HG03064 (cell line): Measurements from ENCODE around the gene MTSS2.

ENCODE experiments used
- ATAC-seq: cut with Tn5 transposase; IDR thresholded peaks from one replicate; pipeline ENCODE4 v1.9.1; 2021; ENCODE audit warnings: low read depth; ENCODE audit not compliant: unreplicated experiment

MTSS2 gene

DNA sequence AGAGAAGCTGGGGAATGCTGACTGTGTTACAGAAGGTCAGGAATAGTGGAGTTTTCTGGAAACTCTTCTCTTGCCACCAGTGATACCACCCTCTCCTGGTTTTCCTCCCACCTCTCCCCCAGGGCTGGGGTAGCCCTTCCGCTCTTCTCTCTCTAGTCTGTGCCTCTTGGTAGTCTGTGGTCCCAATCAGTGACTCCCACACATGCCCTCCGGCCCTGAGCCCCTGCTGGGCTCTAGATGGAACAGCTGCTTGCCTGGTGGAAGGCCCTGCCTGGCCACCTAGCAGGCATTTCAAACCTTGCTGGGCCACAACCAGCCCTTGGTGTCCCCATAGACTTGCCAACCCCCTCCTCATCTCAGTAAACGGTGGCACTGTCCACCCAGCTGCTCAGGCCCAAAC is 15.2 kb upstream of the MTSS2 start:
- ATAC-seq = no peak

DNA sequence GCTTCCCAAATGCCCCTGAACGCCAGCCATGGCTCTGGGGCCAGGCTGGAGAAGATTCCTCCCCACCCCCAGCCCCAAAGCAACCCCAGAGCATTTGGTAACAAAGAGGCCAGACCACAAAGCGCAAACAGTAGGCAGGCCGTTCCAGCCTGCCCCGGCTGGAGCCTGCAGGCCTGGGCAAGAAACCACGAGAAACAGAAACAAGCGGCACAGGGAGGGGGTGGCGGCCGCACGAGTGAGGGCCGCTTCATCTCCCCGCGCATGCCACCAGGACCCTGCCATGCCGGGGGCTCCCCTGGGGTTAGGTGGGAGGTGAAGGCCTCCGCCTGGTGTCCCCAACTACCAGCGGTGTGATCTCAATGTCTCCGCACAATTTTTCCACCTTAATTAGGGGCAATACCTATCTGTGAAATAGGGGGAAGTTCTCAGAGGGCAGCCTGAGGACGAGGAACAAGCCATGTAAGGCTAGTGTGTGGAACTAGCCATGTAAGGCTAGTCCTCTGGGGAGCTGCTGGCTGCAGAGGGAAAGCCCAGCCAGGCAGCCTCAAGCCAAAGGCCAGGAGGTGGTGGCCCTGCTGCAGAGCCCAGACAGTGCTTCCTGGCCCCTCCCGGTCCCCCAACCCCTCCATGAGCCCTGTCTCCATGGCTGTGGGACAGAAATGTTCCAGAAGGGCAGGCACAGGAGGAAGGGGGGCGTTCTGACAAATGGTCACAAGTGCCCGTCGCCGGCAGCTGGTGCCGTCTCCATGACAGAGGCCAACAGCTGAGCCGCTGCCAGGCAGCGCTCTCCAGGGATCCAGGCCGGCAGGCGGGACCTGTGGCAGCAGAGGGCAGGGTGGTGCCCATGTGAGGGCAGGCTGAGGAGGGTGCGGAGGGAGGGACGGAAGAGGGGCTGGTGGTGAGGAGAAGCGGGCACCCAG is 14.5 kb upstream of the MTSS2 start:
- ATAC-seq = no peak

DNA sequence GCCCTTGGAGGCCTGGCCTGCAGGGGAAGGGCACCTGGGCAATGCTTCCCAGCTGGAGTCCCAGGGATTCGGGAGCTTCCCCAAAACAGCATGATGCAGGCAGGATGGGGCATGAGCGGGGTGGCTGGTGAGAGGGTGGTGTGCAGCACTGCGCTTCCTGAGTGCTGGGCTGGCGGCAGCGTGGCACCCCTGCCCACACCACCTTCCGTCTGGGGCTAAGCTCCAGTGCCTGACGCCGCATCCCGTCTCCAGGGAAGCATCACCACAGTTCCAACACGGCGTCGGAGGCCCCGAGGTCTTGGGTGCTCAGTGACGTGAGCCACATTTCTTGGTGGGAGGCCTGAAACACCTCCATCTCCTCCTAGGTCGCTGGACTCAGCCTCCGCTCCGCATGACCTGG is 13.8 kb upstream of the MTSS2 start:
- no peak for ATAC-seq

DNA sequence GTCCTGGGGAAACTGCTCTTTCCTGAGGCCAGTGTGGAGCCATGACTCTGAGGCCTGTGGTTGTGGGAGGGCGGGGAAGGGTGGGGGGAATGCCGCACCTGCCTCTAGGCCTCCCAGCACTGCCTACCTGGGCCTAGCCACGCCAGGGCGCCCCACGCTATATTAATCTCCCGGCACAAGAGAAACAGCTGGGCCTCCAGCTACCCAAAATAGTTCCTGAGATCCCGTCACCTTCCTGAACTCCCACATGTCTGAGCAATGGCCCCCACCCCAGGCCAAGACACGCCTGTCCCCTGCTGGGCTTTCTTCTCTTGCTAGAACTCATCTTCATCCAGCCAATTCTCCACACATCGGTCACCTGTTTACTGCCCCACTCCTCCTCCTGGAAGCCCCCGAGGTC is 13.0 kb upstream of the MTSS2 start:
- ATAC-seq = no peak

DNA sequence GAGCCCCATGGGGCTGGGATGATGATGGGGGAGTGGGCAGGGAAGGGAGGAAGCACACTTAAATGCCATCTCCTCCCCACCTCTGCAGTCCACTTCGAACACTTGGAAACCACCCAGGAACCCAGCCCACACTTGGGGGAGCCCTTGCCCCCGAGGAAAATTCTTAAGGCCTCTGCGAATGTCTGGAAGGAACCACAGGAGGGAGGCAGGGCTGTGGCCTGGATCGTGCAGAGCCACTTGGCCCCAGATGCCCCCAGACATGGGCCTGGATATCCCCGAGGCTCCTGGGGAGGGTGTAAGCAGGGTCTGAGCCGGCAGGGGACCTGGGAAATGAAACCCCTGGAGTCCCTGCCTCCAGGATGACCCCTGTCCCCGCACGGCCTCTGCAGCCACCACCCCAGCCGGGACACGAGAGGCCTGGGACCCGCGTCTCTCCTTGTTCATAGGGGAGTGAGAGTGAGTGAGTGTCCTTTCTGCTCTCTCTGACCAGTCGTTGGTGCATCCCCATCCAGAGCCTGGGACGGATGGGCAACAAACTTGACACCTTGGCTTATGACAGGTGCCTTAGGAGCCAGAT is 11.8 kb upstream of the MTSS2 start:
- ATAC-seq = no peak

DNA sequence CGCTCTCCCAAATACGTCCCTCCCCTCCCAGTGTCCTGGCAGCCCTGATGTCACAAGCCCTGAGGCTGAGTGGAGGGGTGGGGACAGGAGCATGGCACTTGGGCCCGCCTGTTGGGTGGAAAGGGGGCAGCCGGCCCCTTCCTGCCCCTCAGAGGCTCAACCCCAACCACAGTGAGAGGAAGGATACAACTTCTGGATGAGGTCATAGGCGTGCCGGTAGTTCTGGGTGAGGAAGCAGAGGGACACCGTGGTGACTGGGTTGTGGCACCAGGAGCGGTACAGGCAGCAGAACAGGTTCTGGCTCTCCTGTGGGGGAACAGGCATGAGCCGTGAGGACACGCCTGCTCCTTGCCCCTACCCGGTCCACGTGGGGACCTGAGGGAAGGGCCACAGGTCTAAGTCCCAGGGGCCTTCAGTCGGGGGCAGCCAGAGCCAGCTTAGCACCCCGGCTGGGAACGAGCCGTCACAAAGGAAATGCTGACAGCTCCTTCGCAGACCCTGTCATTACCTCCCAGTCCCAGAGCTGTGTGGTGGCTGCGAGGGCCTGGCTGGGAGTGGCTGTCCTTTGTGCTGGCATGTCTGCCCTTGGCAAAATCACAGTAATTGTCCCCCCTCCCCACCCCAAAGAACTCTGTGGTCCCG is 11.2 kb upstream of the MTSS2 start:
- no peak for ATAC-seq

DNA sequence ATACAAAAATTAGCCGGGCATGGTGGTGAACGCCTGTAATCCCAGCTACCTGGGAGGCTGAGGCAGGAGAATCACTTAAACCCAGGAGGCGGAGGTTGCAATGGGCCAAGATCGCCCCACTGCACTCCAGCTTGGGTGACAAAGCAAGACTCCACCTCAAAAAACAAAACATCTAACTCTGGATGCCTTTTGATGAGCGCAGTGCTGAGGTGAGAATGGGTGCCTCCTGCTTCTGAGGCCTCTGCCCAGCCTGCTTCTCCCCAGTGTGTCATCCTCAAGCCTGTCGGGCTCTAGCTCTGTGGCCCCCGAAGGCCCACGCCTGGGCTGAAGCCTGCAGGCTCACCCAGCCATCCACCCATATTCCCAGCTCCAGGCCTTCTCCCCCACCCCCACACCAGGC is 10.5 kb upstream of the MTSS2 start:
- no peak for ATAC-seq

DNA sequence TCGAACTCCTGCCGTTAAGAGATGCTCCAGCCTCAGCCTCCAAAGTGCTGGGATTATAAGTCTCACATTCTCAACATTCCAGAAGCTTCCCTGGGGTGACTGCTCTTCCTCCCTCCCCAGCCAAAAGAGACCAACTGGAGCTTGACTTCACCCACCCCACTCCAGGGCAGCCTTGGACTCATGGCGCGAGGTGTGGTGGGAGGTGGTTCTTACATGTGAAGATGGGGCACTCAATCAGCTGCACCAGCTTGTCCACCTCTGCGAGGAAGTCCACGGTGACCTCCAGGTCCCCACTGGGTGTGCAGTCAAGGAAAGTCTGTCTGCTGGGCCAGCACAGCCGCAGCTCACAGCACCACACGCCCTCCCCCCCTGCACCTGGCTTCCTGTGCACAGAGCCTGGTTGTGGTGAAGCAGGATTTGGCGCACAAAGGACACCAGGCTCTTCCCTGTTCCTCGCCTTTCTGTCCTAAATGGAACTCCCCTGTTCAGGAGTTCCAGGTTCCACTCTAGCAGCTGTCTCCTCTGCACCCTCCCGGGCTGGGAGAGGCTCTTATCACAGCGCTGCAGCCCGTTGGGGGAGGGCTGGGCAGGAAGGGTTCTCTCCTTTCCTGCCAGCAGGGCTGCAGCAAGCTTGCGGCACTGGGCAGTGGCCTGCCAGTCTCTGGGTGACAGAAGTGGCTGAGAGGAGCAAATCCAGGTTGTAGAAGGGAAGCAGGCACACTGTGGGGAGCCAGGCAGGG is 9.6 kb upstream of the MTSS2 start:
- no peak for ATAC-seq

DNA sequence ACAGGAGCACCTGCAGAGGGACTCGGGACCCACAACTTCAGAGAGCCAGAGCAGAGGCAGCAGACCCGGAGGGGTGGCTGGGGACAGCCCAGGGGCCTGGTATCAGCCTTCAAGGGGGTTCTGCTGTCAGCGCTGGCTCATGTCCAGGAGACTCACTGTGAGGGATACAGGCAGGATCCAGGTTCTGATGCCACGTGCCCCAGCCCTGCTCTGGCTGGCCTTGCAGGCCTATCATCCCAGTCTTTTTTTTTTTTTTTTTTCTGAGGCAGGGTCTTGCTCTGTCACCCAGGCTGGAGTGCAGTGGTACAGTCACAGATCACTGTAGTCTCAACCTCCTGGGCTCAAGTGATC is 9.0 kb upstream of the MTSS2 start:
- no peak for ATAC-seq

DNA sequence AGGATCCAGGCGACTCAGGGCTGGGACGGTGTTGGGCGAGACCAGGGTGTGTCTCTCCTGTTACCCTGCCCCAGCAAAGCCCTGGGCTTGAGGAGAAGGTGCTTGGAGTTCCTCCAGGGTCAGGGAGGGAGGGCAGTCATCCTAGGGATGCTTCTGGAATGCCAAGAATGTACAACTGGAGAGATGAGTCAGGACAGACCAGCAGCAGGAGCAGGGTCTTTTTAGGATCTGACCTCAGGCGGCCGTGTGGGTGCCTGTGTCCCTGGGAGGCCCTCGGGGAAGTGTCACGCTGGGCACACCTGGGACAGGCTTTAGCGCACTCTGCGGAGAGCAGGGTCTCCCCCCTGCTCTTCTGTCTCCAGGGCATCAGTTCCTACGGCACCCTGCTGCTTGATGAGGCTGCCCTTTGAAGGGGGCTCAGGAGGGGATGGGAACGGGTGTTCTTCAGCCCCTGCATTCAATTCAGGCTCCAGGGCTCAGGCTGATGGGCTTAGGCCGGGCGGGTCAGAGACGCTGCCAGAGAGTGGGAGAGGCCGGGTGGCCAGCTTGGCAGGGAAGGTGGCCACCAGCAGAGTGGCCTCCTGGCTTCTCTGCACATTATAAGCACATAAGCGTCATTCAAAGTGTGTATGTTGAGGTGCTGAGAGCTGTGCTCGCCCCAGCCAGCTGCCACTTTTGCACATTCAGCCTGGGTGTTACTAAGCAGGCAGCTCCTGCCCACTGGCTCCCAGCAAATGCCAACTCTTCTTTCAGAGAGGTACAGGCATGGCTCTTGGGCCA is 8.4 kb upstream of the MTSS2 start:
- ATAC-seq = no peak

DNA sequence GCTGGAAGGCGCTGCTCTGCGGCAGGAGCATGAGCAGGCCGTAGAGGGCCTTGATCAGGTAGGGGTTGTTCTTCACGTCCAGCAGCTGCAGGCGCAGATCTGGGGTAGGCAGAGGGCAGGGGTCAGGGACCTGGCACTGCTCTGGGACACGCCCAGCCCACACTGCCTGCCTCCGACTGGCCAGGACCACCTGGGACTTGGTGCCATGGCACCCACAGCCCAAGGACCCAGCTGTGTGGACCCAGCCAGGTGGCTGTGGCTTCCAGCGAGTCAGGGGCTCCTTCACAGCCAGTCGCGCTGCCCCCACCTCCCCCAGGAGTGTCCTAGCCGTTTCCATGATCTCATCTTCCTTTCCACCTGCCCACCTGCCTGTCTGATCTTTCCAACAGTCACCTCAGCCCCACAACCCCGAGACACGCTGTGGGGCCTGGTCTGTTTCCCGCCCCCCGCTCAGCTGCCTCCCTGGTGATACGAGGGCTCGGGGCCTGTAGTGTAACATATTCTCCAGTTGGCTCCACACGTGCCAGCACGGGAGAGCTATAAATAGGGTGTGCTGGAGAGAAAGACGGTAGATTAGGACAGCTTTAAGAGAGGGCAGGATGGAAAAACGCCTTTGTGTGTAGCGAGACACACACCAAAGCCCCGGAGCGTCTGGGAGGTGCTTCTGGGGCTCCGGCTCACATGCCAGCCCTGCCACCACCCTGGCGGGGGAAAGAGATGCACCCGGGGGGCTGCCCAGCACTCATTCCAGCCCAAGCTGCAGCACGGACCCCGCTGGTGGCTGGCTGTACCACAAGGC is 7.2 kb upstream of the MTSS2 start:
- ATAC-seq = no peak

DNA sequence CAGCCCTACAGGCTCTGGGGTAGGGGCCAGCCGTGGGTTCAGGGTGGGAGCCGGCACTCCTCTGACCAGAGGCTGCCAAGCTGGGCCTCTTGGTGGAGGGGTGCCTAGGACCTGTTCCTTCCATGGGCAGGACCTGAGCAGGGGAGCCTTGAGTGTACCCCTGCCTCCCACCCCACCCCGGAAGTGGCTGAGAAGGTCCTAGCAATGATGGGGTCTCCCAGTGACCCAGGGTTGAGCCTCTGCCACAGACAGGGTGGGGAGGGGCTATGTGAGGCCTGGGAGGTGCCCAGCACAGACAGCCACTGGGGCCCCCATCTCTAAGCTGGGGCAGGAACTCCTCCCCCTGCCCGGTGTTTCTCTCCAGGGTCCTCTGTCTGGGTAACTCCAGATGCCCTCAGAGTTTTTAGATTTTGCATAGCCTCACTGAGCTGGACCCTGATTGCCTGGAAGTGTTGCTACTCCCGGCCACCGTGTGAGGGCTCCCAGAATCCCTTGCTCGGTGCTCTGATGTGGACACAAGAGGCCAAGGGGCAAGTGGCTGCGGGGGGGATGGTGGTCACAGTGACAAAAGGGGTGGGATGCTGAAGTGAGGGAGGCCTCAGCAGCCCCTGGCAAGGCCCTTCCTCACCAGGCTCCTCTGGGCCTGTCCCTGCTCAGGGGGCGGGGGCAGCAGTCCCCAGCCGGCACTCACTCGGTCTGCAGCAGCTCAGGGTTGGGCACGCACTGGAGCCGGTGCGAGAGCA is 6.4 kb upstream of the MTSS2 start:
- no peak for ATAC-seq

DNA sequence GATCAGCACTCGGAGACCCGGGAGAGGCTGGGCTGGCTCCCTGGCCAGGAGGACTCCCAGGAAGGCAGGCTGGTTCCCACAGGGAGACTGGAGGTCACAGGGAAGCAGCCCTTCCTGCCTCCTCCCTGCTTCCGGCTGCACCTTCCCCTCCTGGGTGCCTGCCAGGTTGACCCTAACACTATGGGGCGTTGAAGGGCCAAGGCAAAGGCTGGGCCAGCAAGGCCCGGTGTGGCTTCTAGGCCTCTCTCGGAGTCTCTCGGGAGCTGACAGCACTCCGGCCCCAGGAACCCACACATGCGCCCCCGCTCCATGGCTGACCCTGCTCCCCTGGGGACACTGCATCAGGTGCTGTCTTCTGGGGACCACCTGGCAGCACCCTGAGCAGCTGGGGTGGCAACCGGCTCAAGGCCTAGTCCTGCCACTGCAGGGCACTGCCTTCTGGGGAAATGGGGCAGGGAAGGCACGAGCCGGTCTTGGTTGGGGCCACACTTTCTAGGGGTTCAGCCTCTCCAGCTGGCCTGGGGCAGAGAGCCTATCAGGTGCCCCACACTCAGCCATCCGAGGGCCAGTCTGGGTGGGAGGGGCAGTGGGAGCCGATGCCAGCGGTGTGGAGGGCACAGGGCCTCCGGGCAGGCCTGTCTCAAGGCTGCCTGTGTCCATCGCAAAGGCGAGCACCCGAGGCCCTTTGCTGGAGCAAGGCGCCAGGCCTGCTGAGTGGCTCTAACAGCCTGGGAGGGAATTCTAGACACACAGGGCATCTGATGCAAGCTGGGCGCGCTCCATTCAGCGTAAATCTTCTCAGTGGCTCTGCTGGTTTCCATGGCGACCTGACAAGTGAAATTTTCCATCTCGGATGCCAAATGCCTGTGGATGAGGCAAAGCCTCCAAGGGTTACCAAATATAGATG is 5.6 kb upstream of the MTSS2 start:
- no peak for ATAC-seq

DNA sequence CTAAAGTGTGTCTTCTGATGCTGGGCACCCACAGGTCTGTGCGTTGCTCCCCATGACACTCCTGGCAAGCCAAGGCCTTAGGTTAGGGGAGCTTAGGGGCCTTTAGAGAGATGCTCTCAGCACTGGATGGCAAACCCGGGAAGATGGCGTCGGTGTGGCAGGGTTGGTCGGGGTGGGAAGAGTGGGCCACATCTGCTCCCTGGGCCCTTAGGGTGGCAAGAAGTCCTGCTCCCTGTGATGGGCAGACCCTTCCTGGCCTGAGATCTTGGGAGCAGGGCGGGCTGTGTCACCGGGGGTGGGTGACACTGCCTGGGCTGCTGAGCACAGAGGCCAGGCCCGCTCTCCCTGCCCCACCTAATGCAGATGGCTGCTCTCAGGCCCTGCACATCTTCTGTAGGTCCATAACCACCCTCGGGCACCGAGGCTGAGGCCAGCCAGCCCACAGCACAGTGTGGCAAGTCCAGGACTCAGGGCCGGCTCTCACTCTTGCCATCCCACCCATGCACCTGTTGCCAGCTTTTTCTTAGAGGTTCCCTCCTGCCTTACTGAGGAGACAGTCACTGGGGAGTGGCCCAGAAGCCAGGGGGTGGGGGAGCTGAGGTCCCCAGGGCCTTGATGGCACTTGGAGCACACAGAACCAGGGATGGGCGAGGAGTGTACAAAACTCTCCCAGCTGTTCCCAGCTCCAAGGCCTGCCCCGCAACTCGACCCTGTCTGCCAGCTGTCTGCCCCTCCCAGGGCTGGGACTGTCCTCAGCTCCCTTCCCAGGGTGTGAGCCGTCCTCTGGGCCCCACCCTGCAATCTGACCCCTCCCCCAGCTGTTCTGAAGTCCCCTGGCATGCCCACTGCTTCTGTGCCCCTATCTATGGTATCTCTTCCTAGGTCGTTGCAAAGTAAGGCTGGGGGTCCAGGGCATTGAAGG is 4.4 kb upstream of the MTSS2 start:
- ATAC-seq = no peak

DNA sequence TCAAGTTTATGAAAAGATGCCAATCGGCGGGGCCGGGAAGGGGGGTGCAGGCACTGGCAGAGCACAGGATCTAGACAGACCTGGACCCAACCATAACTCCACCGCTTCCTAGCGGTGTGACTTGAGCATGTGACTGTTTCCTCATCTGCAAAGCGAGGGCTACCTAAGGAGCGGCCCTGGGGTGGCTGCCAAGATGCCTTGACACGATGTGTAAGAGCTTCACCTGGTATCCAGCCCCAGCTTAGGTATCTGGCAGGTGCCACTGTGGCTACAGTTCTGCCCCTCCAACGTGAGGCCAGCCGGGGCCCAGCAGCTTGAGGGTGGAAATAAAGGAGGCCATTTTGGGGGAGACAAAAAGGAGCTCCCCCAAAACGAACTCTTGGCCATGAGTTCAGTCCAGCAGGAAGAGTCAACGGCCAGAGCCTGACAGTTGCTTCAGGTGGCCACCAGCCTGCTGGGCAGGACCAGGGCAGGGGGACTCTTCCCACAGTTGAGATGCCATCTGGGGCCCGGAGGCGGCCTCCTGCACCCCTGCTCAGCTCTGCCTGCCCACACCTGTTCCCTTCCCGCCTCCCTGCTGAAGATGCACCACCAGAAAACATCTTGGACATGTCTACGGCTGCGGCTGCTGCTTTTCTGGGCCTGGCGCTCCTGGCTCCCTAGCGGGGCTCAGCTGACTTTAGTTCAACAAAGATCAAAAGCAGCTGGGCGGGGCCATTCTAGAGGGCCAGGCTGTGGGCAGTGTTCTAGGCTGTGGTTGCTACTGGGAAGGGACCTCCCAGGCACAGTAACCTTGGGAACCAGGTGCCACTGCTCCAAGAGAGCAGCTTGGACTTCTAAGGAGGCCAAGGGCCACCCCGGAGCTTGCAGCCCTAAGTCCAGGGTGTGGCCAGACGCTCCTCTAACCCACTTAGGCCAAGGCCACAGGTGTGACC is 3.4 kb upstream of the MTSS2 start:
- no peak for ATAC-seq

DNA sequence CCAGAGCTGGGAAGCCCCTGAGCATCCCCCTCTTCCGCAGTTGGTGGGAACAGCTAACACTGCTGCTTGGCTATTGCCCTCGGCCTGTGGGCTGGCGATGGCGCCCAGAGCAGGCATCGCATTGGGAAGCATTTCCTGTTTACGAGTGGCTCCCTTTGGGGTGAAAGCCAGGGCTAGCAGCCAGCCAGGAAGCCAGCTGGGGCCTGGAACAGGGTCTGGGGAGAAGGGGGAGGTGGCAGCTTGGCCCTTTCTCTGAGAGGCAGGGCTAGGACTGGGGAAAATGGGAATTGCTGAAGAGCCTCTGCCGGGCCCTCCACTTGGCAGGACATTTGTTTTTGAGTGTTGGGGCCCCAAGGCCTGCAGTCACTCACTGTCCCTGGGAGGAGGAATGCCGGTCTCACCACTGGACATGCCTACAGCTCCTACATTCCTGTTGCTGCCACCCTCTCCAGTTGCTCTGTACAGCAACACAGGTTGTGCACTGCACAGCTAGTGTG is 2.4 kb upstream of the MTSS2 start:
- ATAC-seq = no peak
